ENCODE results near the gene PTPRD. TPM values are rescaled to one million over a fixed set of nuclear protein-coding genes. Genes with fewer than 3 reads are reported as not detected.

Gene PTPRD
- total RNA-seq, 2 donors from 2014 or later: 97.4 to 101 TPM

DNA sequence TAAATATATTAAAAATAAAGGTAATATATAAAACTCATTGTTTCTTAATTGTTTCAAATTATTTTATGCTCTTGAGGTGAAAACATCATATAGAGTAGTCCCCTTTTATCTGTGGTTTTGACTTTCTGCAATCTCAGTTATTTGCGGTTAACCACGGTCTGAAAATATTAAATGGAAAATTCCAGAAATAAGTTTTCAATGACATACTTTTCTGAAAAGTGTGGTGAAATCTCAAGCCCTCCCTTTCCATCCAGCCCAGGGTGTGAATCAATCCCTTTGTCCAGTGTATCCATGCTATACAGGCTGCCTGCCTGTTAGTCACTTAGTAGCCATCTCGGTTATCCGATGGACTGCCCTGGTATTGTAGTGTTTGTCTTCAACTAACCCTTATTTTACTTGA, 2266.5 kb downstream of the PTPRD start:
- Histone ChIP-seq H3K9me3 (ENCODE audit: control insufficient read depth, low read length) (no peaks in the 10 kb centered on the region), H3K27me3 (ENCODE audit: control insufficient read depth, insufficient read depth, low read length, poor library complexity, severe bottlenecking) (peaks cover 4% of the 10 kb centered on the region), H3K36me3 (ENCODE audit: control insufficient read depth, insufficient read depth, low read length) (no peaks in the 10 kb centered on the region), H3K4me3 (ENCODE audit: low read length) (no peak overlapping the region), H3K27ac (ENCODE audit: low read depth, low read length) (no peak overlapping the region), H3K4me1 (ENCODE audit: control insufficient read depth, insufficient read depth, low read length) (no peaks in the 10 kb centered on the region), H3K9ac (ENCODE audit: extremely low read depth, low read length, poor library complexity, severe bottlenecking) (no peak overlapping the region)
- Mint-ChIP-seq H3K27ac (no peak overlapping the region), H3K4me3 (no peak overlapping the region), H3K36me3 (ENCODE audit: low read depth) (peaks cover 2% of the 10 kb centered on the region), H3K9me3 (no peaks in the 10 kb centered on the region), H3K27me3 (ENCODE audit: insufficient read depth) (no peaks in the 10 kb centered on the region), H3K4me1 (peaks cover 16% of the 10 kb centered on the region)
- no peak for DNase-seq
- 93 to 97% methylated on average over 2 to 4 of the region's 4 CpGs for WGBS, 2 experiments (ENCODE audit: insufficient coverage in 1 of 2, insufficient read length in 1 of 2)
- TF ChIP-seq, protein P1, sequence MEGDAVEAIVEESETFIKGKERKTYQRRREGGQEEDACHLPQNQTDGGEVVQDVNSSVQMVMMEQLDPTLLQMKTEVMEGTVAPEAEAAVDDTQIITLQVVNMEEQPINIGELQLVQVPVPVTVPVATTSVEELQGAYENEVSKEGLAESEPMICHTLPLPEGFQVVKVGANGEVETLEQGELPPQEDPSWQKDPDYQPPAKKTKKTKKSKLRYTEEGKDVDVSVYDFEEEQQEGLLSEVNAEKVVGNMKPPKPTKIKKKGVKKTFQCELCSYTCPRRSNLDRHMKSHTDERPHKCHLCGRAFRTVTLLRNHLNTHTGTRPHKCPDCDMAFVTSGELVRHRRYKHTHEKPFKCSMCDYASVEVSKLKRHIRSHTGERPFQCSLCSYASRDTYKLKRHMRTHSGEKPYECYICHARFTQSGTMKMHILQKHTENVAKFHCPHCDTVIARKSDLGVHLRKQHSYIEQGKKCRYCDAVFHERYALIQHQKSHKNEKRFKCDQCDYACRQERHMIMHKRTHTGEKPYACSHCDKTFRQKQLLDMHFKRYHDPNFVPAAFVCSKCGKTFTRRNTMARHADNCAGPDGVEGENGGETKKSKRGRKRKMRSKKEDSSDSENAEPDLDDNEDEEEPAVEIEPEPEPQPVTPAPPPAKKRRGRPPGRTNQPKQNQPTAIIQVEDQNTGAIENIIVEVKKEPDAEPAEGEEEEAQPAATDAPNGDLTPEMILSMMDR (conservative IDR thresholded peaks at IDR 0.05): no peak

DNA sequence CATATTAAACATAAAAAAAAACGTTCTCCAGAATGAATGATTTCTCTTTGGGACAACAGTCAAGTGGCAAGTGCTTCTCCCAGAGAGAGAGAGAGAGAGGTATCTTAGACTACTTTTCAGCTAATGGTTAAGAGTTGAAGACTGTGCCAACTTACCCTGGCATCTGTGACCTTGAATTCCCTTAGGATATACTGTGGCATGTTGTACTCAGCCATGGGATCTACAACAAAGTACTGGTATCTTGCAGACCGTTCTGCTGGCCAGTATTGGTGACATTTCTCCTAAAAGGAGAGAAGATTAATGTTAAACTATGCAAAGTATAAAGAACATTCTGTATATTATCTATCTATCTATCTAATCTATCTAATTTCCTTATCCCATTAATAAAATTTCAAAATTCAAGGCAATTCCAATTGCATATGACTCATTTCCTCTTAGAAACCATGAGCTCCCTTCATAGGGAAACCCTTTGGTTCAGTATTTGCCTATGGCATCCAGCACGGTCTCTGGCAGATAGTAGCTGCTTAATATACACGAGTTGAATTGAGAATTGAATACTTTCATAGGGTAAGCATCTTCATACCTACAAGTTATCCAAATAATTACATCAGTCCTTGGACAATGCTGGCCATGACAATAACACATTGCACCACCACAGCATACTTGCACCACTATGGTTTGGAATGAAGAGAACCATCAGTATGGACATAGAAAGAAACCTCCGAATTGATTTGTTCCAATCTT, 2273.9 kb downstream of the PTPRD start:
- no peak overlapping the region for H3K4me3 Mint-ChIP-seq
- H3K9me3 ChIP-seq (ENCODE audit: control insufficient read depth, low read length): no peaks in the 10 kb centered on the region
- no peaks in the 10 kb centered on the region for H3K9me3 Mint-ChIP-seq
- H3K36me3 ChIP-seq (ENCODE audit: control insufficient read depth, insufficient read depth, low read length): no peaks in the 10 kb centered on the region
- H3K9ac ChIP-seq (ENCODE audit: extremely low read depth, low read length, poor library complexity, severe bottlenecking): no peak overlapping the region
- TF ChIP-seq, protein P1 (conservative IDR thresholded peaks at IDR 0.05): no peak
- peaks cover 6% of the 10 kb centered on the region for H3K4me1 ChIP-seq (ENCODE audit: control insufficient read depth, insufficient read depth, low read length)
- peaks cover 20% of the 10 kb centered on the region for H3K27me3 ChIP-seq (ENCODE audit: control insufficient read depth, insufficient read depth, low read length, poor library complexity, severe bottlenecking)
- H3K27ac ChIP-seq (ENCODE audit: low read depth, low read length): no peak overlapping the region
- WGBS, 2 experiments (ENCODE audit: insufficient coverage in 1 of 2, insufficient read length in 1 of 2): 92 to 94% methylated on average over 3 to 5 of the region's 5 CpGs
- peaks cover 28% of the 10 kb centered on the region for H3K4me1 Mint-ChIP-seq
- peaks cover 13% of the 10 kb centered on the region for H3K27me3 Mint-ChIP-seq (ENCODE audit: insufficient read depth)
- H3K27ac Mint-ChIP-seq: no peak overlapping the region
- peaks cover 9% of the 10 kb centered on the region for H3K36me3 Mint-ChIP-seq (ENCODE audit: low read depth)
- no peak overlapping the region for H3K4me3 ChIP-seq (ENCODE audit: low read length)
- no peak for DNase-seq

DNA sequence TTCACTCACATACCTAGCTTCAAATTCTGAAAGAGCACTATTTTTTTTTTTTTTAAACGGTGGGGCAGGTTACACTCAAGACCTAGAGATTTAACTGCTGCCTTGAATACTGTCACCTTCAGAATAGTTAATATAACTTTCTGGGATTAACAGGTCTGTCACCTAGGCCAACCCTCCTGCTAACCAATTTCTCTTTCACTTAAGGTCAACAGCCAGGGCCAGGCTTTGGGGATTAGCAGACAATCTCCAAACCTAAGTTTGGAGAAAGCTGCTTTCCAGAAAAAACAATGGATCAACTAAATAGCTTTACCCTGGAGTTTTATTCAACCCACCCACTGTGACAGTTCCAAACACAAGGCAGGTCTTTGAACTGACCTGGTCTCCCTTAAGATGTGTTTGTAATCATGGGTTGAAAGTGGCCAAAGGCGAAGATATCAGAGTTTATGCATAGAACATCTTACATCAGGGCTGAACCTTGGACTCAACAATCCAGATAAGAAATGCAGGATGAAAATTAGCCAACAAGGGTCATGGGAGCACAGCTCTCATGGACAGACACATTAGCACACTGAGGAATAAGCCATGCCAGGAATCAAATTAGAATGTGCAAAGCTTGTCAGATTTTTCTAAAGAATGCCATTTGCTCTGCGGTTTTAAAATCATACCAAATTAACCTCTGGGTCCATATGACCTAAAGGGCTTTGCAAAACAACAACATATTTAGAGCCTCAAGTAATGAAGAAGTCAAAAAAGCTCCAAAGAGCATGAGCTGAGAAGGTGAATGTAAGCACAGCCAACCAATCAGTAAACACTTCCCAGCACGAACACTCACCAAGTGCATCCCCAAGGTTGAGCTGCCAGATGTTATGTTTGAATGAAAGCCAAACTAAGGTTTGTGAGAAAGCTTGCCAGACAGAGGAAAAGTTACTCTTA, 2274.7 kb downstream of the PTPRD start:
- H3K27ac ChIP-seq (ENCODE audit: low read depth, low read length): no peak overlapping the region
- H3K4me3 ChIP-seq (ENCODE audit: low read length): no peak overlapping the region
- no peaks in the 10 kb centered on the region for H3K9me3 ChIP-seq (ENCODE audit: control insufficient read depth, low read length)
- no peaks in the 10 kb centered on the region for H3K9me3 Mint-ChIP-seq
- peaks cover 9% of the 10 kb centered on the region for H3K36me3 Mint-ChIP-seq (ENCODE audit: low read depth)
- H3K27ac Mint-ChIP-seq: no peak overlapping the region
- peaks cover 13% of the 10 kb centered on the region for H3K27me3 Mint-ChIP-seq (ENCODE audit: insufficient read depth)
- peaks cover 6% of the 10 kb centered on the region for H3K4me1 ChIP-seq (ENCODE audit: control insufficient read depth, insufficient read depth, low read length)
- peaks cover 20% of the 10 kb centered on the region for H3K27me3 ChIP-seq (ENCODE audit: control insufficient read depth, insufficient read depth, low read length, poor library complexity, severe bottlenecking)
- H3K36me3 ChIP-seq (ENCODE audit: control insufficient read depth, insufficient read depth, low read length): no peaks in the 10 kb centered on the region
- no peak overlapping the region for H3K4me3 Mint-ChIP-seq
- 83% methylated on average over 3 to 4 of the region's 4 CpGs for WGBS, 2 experiments (ENCODE audit: insufficient coverage in 1 of 2, insufficient read length in 1 of 2)
- peak; percentile 64 for DNase-seq
- peaks cover 28% of the 10 kb centered on the region for H3K4me1 Mint-ChIP-seq
- TF ChIP-seq, protein P1 (conservative IDR thresholded peaks at IDR 0.05): no peak
- H3K9ac ChIP-seq (ENCODE audit: extremely low read depth, low read length, poor library complexity, severe bottlenecking): no peak overlapping the region

Measured in endodermal cell (in vitro differentiated cells).